GM23248 (cell line): Measurements from ENCODE around the gene TSPO2. TPM values are rescaled to one million over a fixed set of nuclear protein-coding genes. Genes with fewer than 3 reads are reported as not detected.

Experiments used
- DNase-seq: peaks from one replicate; pipeline ENCODE4 v3.0.0-alpha.2; 2015
- H2AFZ ChIP-seq: fragments of 200-600 bp; sonication (generic); 2 replicates; pipeline ENCODE4 v1.6.1; 2016; ENCODE audit warnings: antibody characterized with exemption
- H3F3A ChIP-seq: fragments of 200-600 bp; sonication (generic); 2 replicates; pipeline ENCODE4 v1.6.1; 2016; ENCODE audit warnings: mild to moderate bottlenecking, antibody characterized with exemption, mixed run types; ENCODE audit not compliant: insufficient read depth
- H3K27ac ChIP-seq: fragments of 200-600 bp; sonication (generic); 2 replicates; pipeline ENCODE4 v1.5.1; 2016; ENCODE audit warnings: mild to moderate bottlenecking
- H3K27me3 ChIP-seq: fragments of 200-600 bp; sonication (generic); replicated peaks from 2 replicates; pipeline ENCODE4 v1.6.1; 2016; ENCODE audit warnings: mild to moderate bottlenecking; ENCODE audit not compliant: insufficient read depth
- H3K36me3 ChIP-seq: fragments of 200-600 bp; sonication (generic); 2 replicates; pipeline ENCODE4 v1.6.1; 2016; ENCODE audit warnings: low read depth, mild to moderate bottlenecking
- H3K4me1 ChIP-seq: fragments of 200-600 bp; sonication (generic); 2 replicates; pipeline ENCODE4 v1.6.1; 2016; ENCODE audit warnings: mild to moderate bottlenecking; ENCODE audit not compliant: insufficient read depth
- H3K4me2 ChIP-seq: fragments of 200-600 bp; sonication (generic); one replicate; pipeline ENCODE4 v1.6.1; 2016; ENCODE audit warnings: mild to moderate bottlenecking; ENCODE audit not compliant: unreplicated experiment
- H3K4me3 ChIP-seq: fragments of 200-600 bp; sonication (generic); 2 replicates; pipeline ENCODE4 v1.5.1; 2016; ENCODE audit warnings: mild to moderate bottlenecking
- H3K79me2 ChIP-seq: fragments of 200-600 bp; sonication (generic); 2 replicates; pipeline ENCODE4 v1.6.1; 2016; ENCODE audit warnings: mild to moderate bottlenecking; ENCODE audit not compliant: insufficient read depth
- H3K9ac ChIP-seq: fragments of 200-600 bp; sonication (generic); 2 replicates; pipeline ENCODE4 v1.6.1; 2016; ENCODE audit warnings: mild to moderate bottlenecking
- H3K9me2 ChIP-seq: fragments of 200-600 bp; sonication (generic); 2 replicates; pipeline ENCODE4 v1.6.1; 2016; ENCODE audit warnings: mixed run types, mild to moderate bottlenecking, moderate library complexity; ENCODE audit not compliant: insufficient read depth
- H3K9me3 ChIP-seq: fragments of 200-600 bp; sonication (generic); one replicate; pipeline ENCODE4 v1.6.1; 2017; ENCODE audit warnings: low read depth
- H4K20me1 ChIP-seq: fragments of 200-600 bp; sonication (generic); 2 replicates; pipeline ENCODE4 v1.6.0; 2016; ENCODE audit not compliant: insufficient read depth
- EZH2 ChIP-seq: fragments of 200-600 bp; sonication (generic); IDR thresholded peaks from 2 replicates; pipeline ENCODE4 v1.6.1; 2018; ENCODE audit warnings: antibody characterized with exemption, mild to moderate bottlenecking; ENCODE audit not compliant: insufficient read depth, poor library complexity, severe bottlenecking
- EZH2phosphoT487 ChIP-seq: fragments of 200-600 bp; sonication (generic); IDR thresholded peaks from 2 replicates; pipeline ENCODE4 v1.6.1; 2018; ENCODE audit warnings: antibody characterized with exemption, moderate library complexity, mild to moderate bottlenecking, low read depth; ENCODE audit not compliant: insufficient read depth
- WGBS, 2 experiments: methylation state at CpG; one replicate each; pipeline ENCODE4 v1.1.6; 2015 to 2017; ENCODE audit warnings: low lambda C conversion rate in 2 of 2, low coverage in 1 of 2; ENCODE audit errors: missing lambda C conversion rate in 2 of 2; 5-methylcytosine and 5-hydroxymethylcytosine counted together
- in situ Hi-C: fragments of 300-500 bp; cut with MboI; formaldehyde crosslinking; loops from 2 replicates; pipeline ENCODE4 v1.15.0; 2020
- polyA plus RNA-seq: library from polyadenylated mRNA; unstranded; fragments of >200 nt; fragmentation: Nextera tagmentation; extraction: Ambion mirVana; gene quantifications from 2 replicates; pipeline ENCODE4 v1.2.1, GENCODE V29; 2016
- total RNA-seq: library from RNA; depleted of rRNA; stranded (reverse); fragments of >200 nt; shearing (Covaris generic); gene quantifications from 2 replicates; pipeline ENCODE4 v1.2.3, GENCODE V29; 2014

Gene TSPO2
- total and polyA plus RNA-seq, 2 experiments from 2014 or later: not detected

- in situ Hi-C loops: loop anchor here (5.0 kb wide), 1 partner anchor 125 kb away; no protein-coding TSS in a partner anchor
- TF ChIP-seq EZH2: no peak
- no peak for TF ChIP-seq EZH2phosphoT487
- no peaks in the 10 kb centered on the region for H3K27me3 ChIP-seq
- peak overlapping the region; percentile 7; the same call in 1 of the 2 replicates for H3K9ac ChIP-seq
- H3K9me2 ChIP-seq: no peaks in the 10 kb centered on the region
- DNase-seq: peak; percentile 65
- H2AFZ ChIP-seq: no peak overlapping the region
- H3K36me3 ChIP-seq: no peaks in the 10 kb centered on the region
- H3K9me3 ChIP-seq: no peaks in the 10 kb centered on the region
- H3K79me2 ChIP-seq: no peaks in the 10 kb centered on the region
- WGBS, 2 experiments: 69 to 79% methylated on average over 3 of the region's 3 CpGs
- no peak overlapping the region for H3K27ac ChIP-seq
- H3K4me2 ChIP-seq: no peak overlapping the region
- H3K4me1 ChIP-seq: peaks cover 12% of the 10 kb centered on the region
- H3F3A ChIP-seq: no peaks in the 10 kb centered on the region
- H4K20me1 ChIP-seq: no peaks in the 10 kb centered on the region
- H3K4me3 ChIP-seq: no peak overlapping the region
These were observed 20.4 kb upstream of the TSPO2 start for GRCh38 chr6:41021832-41022231.

- no peaks in the 10 kb centered on the region for H3K9me2 ChIP-seq
- in situ Hi-C loops: loop anchor here (5.0 kb wide), 1 partner anchor 125 kb away; no protein-coding TSS in a partner anchor
- no peak overlapping the region for H3K4me3 ChIP-seq
- TF ChIP-seq EZH2phosphoT487 (no peak), EZH2 (no peak)
- DNase-seq: peak; percentile 18
- H3K36me3 ChIP-seq: no peaks in the 10 kb centered on the region
- no peaks in the 10 kb centered on the region for H3K9me3 ChIP-seq
- no peaks in the 10 kb centered on the region for H3K79me2 ChIP-seq
- H4K20me1 ChIP-seq: no peaks in the 10 kb centered on the region
- H3F3A ChIP-seq: no peaks in the 10 kb centered on the region
- peak overlapping the region; percentile 7; the same call in 1 of the 2 replicates for H3K9ac ChIP-seq
- H3K27ac ChIP-seq: no peak overlapping the region
- H2AFZ ChIP-seq: no peak overlapping the region
- peaks cover 12% of the 10 kb centered on the region for H3K4me1 ChIP-seq
- no peaks in the 10 kb centered on the region for H3K27me3 ChIP-seq
- no peak overlapping the region for H3K4me2 ChIP-seq
These were observed 20.0 kb upstream of the TSPO2 start for GRCh38 chr6:41022294-41022693.

- Histone ChIP-seq H3K27me3 (no peaks in the 10 kb centered on the region), H2AFZ (no peak overlapping the region), H3K27ac (no peak overlapping the region), H3F3A (no peaks in the 10 kb centered on the region), H3K4me1 (peaks cover 12% of the 10 kb centered on the region), H3K4me2 (no peak overlapping the region), H3K9ac (no peak overlapping the region), H3K36me3 (no peaks in the 10 kb centered on the region), H4K20me1 (no peaks in the 10 kb centered on the region), H3K4me3 (no peak overlapping the region), H3K79me2 (no peaks in the 10 kb centered on the region), H3K9me2 (no peaks in the 10 kb centered on the region), H3K9me3 (no peaks in the 10 kb centered on the region)
- in situ Hi-C loops: loop anchor here (5.0 kb wide), 1 partner anchor 126 kb away; no protein-coding TSS in a partner anchor
- WGBS, 2 experiments: 97 to 100% methylated on average over 3 of the region's 3 CpGs
- no peak for DNase-seq
- TF ChIP-seq EZH2phosphoT487: no peak
- TF ChIP-seq EZH2: no peak
These were observed 19.2 kb upstream of the TSPO2 start for GRCh38 chr6:41023114-41023513.

GRCh38 chr6:41025966-41026530 is 16.2 kb upstream of the TSPO2 start:
- H3K36me3 ChIP-seq: no peaks in the 10 kb centered on the region
- in situ Hi-C loops: no loop called here

More at GRCh38 chr6:41025966-41026530, 16.2 kb upstream of the TSPO2 start:
- Histone ChIP-seq H3K4me2 (no peak overlapping the region), H3K27me3 (no peaks in the 10 kb centered on the region), H3K27ac (no peak overlapping the region), H3K4me3 (no peak overlapping the region), H3K79me2 (no peaks in the 10 kb centered on the region), H3K9ac (no peak overlapping the region), H3K4me1 (peaks cover 12% of the 10 kb centered on the region), H4K20me1 (no peaks in the 10 kb centered on the region), H3F3A (no peaks in the 10 kb centered on the region), H3K9me3 (no peaks in the 10 kb centered on the region), H3K9me2 (no peaks in the 10 kb centered on the region), H2AFZ (no peak overlapping the region)
- 69 to 71% methylated on average over 3 of the region's 3 CpGs for WGBS, 2 experiments
- TF ChIP-seq EZH2 (no peak), EZH2phosphoT487 (no peak)
- no peak for DNase-seq
